BJ (cell line): ENCODE data around the gene IGF2BP3. TPM values are rescaled to one million over a fixed set of nuclear protein-coding genes. Genes with fewer than 3 reads are reported as not detected.

Experiments used
- CTCF ChIA-PET: fragments of 350-600 bp; formaldehyde crosslinking; extraction: SDS; loops from one replicate; lab custom pipeline; 2021; ENCODE audit warnings: antibody characterized with exemption, inconsistent platforms; lab: Yijun Ruan, JAX
- POLR2A ChIA-PET: fragments of 300-600 bp; sonication (Branson Sonifier 250); formaldehyde crosslinking; extraction: SDS; loops from one replicate; lab custom pipeline; 2021; ENCODE audit warnings: antibody characterized with exemption; lab: Charles Lee
- DNase-seq: peaks from one replicate; pipeline ENCODE4 v3.0.0-alpha.2; 2011; ENCODE audit warnings: low read depth
- H3K27me3 ChIP-seq: 2 replicates; pipeline ENCODE4 v1.6.0; 2011; ENCODE audit warnings: low read length; ENCODE audit not compliant: control insufficient read depth, insufficient read depth
- H3K36me3 ChIP-seq: 2 replicates; pipeline ENCODE4 v1.5.1; 2011; ENCODE audit warnings: low read length; ENCODE audit not compliant: control insufficient read depth, insufficient read depth
- H3K4me3 ChIP-seq: 2 replicates; pipeline ENCODE4 v1.5.1; 2011; ENCODE audit warnings: low read depth, mild to moderate bottlenecking, control low read depth, low read length
- CTCF ChIP-seq: IDR thresholded peaks from 2 replicates; pipeline ENCODE4 v1.5.1; 2011; ENCODE audit warnings: low read depth, mild to moderate bottlenecking, control low read depth, inconsistent platforms, low read length, moderate library complexity; ENCODE audit not compliant: insufficient read depth
- polyA plus RNA-seq: library from polyadenylated mRNA; depleted of rRNA; stranded (reverse); fragments of >200 nt; gene quantifications from 2 replicates; pipeline ENCODE4 v1.2.3, GENCODE V29; 2011

IGF2BP3 gene
- polyA plus RNA-seq, 1 experiment, result 14.4 TPM

- ChIA-PET CTCF (no interaction called here), POLR2A (interaction anchor here (0.6 kb wide), 1 partner anchor 42 kb away, joined by 3 read pairs; no protein-coding TSS in a partner anchor)
- no peaks in the 10 kb centered on the region for H3K27me3 ChIP-seq
- H3K4me3 ChIP-seq, result no peak overlapping the region
- no peak for TF ChIP-seq CTCF
- no peaks in the 10 kb centered on the region for H3K36me3 ChIP-seq
- no peak for DNase-seq
These were observed 135.2 kb downstream of the IGF2BP3 start for GRCh38 chr7:23335136-23335535.

- TF ChIP-seq CTCF, result no peak
- DNase-seq, result peak; percentile 92
- CTCF ChIA-PET, result no interaction called here
- Histone ChIP-seq H3K4me3 (no peak overlapping the region), H3K36me3 (no peaks in the 10 kb centered on the region), H3K27me3 (no peaks in the 10 kb centered on the region)
- POLR2A ChIA-PET, result interaction anchor here (0.6 kb wide), 1 partner anchor 41 kb away, joined by 3 read pairs; no protein-coding TSS in a partner anchor
These were observed 135.7 kb downstream of the IGF2BP3 start for GRCh38 chr7:23334482-23335056.

GRCh38 chr7:23333671-23334246 is 136.5 kb downstream of the IGF2BP3 start:
- ChIA-PET CTCF (interaction anchor here (0.6 to 1.1 kb wide), 2 partner anchors 12 to 14 kb away, joined by 3 to 4 read pairs; no protein-coding TSS in a partner anchor), POLR2A (no interaction called here)
- no peaks in the 10 kb centered on the region for H3K36me3 ChIP-seq
- DNase-seq, result peak; percentile 72
- no peak for TF ChIP-seq CTCF
- no peaks in the 10 kb centered on the region for H3K27me3 ChIP-seq
- no peak overlapping the region for H3K4me3 ChIP-seq

- H3K4me3 ChIP-seq, result no peak overlapping the region
- CTCF ChIA-PET, result interaction anchor here (1.1 kb wide), 1 partner anchor 13 kb away, joined by 3 read pairs; no protein-coding TSS in a partner anchor
- no peak for TF ChIP-seq CTCF
- POLR2A ChIA-PET, result no interaction called here
- no peaks in the 10 kb centered on the region for H3K27me3 ChIP-seq
- H3K36me3 ChIP-seq, result no peaks in the 10 kb centered on the region
- peak; percentile 8 for DNase-seq
These were observed 137.2 kb downstream of the IGF2BP3 start for GRCh38 chr7:23332910-23333612.

GRCh38 chr7:23332193-23332592 is 138.1 kb downstream of the IGF2BP3 start:
- Histone ChIP-seq H3K36me3 (no peaks in the 10 kb centered on the region), H3K27me3 (no peaks in the 10 kb centered on the region), H3K4me3 (no peak overlapping the region)
- TF ChIP-seq CTCF, result no peak
- CTCF ChIA-PET, result no interaction called here
- POLR2A ChIA-PET, result no interaction called here
- no peak for DNase-seq
